ENCODE measurements around the gene SUZ12.
"Not testable (repeated sequence)": the region's sequence is repeated elsewhere in the genome, so short reads cannot be mapped to it uniquely, and the experiment has no call there.

The SUZ12 gene

DNA sequence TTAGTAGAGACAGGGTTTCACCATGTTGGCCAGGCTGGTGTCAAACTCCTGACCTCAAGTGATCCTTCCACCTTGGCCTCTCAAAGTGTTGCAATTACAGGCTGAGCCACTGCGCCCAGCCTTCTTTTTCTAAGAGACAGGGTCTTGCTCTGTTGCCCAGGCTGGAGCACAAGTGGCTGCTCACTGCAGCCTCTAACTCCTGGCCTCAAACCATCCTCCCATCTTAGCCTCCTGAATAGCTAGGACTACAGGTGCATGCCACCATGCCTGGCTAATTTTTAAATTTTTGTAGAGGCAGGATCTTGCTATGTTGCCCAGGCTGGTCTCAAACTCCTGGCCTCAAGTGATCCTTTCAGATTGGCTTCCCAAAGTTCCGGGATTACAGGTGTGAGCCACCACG lies 15.1 kb downstream of the SUZ12 start:
- DNase-seq (ENCODE audit: low read depth in 2 of 2): not testable (repeated sequence)

DNA sequence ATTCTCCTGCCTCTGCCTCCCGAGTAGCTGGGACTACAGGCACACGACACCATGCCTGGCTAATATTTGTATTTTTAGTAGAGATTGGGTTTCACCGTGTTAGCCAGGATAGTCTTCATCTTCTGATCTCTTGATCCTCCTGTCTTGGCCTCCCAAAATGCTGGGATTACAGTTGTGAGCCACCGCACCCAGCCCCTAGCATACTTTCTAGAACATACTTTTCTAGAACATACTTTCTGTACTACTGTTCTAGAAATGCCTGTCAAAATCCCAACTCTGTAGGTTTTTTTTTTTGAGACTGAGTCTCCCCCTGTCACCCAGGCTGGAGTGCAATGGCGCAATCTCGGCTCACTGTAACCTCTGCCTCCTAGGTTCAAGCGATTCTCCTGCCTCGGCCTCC lies 27.3 kb downstream of the SUZ12 start:
- not testable (repeated sequence) for DNase-seq (ENCODE audit: low read depth in 2 of 2)

DNA sequence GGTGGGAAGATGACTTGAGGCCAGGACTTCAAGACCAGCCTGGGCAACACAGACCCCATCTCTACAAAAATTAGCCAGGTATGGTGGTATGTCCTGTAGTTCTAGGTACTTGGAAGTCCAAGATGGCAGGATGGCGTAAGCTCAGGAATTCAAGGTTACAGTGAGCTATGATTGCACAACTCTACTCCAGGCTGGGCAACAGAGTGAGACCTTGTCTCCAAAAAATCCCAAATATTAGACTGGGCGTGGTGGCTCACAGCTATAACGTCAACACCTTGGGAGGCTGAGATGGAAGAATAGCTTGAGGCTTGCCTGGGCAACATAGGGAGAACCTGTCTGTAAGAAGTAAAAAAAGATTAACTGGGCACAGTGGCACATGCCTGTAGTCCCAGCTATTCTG lies 30.8 kb downstream of the SUZ12 start:
- DNase-seq (ENCODE audit: low read depth in 2 of 2): no peak

DNA sequence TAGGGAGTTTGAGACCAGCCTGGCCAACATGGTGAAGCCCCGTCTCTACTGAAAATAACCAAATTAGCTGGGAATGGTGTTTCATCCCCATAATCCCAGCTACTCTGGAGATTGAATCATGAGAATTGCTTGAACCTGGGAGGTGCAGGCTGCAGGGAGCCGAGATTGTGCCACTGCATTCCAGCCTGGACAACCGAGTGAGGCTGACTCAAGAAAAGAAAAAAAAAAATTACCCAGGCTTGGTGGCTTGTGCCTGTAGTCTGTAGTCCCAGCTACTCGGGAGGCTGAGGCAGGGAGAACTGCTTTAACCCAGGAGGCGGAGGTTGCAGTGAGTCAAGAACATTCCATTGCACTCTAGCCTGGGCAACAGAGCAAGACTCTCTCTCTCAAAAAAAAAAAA lies 33.6 kb downstream of the SUZ12 start:
- DNase-seq (ENCODE audit: low read depth in 2 of 2): not testable (repeated sequence)

DNA sequence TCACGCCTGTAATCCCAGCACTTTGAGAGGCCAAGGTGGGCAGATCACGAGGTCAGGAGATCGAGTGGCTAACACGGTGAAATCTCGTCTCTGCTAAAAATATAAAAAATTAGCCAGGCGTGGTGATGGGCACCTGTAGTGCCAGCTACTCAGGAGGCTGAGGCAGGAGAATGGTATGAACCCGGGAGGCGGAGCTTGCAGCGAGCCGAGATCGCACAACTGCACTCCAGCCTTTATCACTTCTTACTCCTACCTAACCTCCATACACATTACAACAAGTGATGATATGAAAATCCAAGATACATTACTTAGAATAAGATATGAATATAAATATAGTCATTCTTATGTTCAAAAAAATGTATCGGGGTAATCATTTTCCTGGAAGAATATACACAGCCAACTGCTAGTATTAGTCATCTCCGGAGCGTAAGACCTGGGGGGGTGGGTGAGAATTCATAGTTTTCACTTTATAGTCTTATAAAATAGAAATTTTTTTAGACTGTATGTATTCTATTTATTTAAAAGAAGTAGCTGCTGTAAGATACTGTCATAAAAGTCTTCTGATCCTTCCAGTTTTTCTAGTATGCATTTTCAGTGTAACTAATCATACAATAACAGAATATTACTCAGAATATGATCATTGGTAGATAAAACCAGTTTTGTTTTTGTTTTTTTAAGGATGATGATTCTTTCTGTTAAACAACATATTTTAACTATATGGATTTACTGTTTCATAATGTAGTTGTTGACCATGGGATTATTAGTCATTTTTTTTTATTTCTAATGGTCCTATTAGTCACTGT lies 37.7 kb downstream of the SUZ12 start:
- not testable (repeated sequence) for DNase-seq (ENCODE audit: low read depth in 2 of 2)

DNA sequence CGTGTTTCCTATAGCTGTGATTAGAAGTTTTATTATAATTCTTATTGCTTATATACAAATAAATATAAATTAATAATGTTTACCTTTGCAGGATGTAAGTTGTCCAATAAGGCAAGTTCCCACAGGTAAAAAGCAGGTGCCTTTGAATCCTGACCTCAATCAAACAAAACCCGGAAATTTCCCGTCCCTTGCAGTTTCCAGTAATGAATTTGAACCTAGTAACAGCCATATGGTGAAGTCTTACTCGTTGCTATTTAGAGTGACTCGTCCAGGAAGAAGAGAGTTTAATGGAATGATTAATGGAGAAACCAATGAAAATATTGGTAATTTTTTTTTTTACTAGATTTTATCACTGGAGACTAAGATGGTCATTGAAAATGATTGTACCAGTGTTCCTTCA lies 38.6 kb downstream of the SUZ12 start:
- DNase-seq (ENCODE audit: low read depth in 2 of 2): not testable (repeated sequence)

DNA sequence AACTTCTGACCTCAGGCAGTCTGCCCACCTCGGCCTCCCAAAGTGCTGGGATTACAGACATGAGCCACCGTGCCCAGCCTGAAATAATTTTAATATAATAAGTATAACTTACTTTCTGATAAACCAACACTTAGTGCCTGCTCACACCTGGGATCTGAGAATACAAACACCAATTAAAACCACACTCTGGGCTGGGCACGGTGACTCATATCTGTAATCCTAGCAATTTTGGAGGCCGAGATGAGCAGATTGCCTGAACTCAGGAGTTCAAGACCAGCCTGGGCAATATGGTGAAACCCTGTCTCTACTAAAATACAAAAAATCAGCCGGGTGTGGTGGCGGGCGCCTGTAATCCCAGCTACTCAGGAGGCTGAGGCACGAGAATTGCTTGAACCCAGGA lies 55.0 kb downstream of the SUZ12 start:
- DNase-seq (ENCODE audit: low read depth in 2 of 2): not testable (repeated sequence)

DNA sequence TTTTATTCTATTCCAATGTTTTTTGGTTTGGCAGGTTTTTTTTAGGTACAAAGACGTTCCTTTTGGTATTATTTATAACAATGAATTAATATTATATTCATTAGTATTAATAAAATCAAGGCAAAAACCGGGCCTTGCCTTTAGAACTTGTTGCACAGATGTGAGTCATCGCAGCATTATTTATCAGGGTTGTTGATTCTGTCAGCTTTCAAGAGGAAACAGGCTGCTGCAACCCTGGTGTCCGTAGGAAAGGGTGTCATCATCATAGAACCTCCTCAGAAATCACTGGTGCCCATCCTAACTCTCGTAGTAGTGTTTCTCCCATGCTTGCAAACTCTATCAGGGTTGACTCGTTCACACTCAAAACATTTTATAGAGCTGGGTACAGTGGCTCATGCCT lies 60.2 kb downstream of the SUZ12 start:
- DNase-seq (ENCODE audit: low read depth in 2 of 2): no peak

DNA sequence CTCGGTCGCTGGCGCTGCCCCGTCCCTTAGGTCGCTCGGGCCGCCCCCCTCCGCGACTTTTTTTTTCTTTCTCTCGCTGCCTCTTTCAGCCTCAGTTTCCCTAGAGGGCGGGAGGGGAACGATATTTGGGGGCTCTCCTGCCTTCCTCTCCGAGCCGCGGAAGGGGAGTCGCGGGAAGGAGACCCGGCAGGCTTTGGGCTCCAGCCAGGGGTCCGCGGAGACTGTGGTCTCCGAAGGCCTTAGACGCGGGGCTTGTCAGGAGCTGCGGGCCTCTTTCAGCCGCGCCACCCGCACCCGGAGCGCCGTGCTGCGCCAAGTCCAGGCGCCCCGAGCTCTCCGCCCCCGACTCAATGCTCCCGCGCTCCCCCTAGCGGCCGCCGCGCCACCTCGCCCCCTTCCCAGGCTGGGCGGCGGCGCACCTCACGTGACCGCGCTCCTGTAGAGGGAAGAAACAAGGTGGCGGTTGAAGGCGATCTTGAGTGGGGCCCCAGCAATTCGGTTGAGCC lies 70.2 kb downstream of the SUZ12 start, which contains the start of gene LRRC37B:
LRRC37B (plus strand) TSS at position 427 of the 506 bp plus-strand sequence. CDS start 14,010 bp downstream, outside the sequence.
- DNase-seq (ENCODE audit: low read depth in 2 of 2): peak; percentile 71 to 72

DNA sequence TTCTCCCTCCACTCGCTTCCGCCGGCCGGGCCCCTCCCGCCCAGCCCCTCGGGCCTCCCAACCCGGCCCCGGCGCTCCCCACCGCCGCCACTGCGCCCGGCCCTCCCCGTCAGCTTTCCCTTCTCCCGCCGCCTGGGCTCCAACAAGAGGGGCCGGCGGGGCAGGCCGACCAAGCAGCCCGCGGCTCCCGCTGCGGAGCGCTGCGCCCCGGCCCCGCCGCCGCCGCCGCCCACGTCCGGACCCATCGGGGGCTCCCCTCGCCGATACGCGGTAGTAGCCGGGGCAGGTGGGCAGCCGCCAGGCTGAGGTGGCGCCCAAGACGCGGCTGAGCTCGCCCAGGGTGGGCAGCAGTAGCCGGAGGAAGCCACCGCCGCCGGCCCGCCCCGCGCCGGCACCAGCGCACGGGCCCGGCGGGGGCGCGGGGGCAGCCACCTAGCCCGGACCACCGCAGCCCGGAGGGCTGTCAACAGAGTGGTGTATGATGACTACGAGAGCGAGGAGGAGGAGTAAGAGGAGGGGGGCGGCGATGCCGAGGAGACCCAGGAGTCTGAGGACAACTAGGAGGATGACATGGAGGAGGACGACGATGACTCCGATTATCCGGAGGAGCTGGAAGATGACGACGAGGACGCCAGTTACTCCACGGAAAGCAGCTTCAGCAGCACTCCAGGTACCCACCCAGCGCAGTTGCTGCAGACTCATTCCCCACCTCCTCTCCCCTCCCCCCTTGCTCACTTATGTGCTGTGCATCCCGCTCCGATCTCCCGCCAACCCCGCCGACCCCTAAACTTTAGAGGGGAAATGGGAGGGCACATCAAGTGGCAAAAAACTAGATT lies 70.9 kb downstream of the SUZ12 start:
- DNase-seq (ENCODE audit: low read depth in 2 of 2): peak in 1 of 2 donors; percentile 1

DNA sequence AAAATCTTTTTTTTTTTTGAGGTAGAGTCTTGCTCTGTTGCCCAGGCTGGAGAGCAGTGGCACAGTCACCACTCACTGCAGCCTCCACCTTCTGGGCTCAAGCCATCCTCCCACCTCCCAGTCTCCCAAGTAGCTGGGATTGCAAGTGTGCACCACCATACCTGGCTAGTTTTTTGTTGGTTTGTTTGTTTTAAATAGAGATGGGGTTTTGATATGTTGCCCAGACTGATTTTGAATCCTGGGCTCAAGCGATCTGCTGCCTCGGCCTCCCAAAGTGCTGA lies 72.4 kb downstream of the SUZ12 start:
- DNase-seq (ENCODE audit: low read depth in 2 of 2): no peak

DNA sequence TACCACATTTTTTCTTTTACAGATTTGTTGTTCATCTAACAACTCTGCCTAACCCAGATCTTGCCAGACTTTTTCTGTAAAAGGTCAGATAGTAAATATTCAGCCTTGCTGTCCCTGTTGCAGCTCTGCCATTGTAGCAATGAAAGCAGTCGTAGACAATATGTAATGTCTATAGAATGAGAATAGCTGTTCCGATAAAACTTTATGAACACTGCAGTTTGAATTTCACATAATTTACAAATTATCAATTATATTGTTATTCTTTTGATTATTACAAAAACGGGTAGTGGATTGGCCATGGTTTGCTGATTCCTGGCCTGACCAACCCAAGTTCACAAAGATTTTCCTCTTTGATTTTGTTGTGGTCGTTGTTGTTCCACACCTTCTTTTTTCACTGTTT lies 73.3 kb downstream of the SUZ12 start:
- DNase-seq (ENCODE audit: low read depth in 2 of 2): no peak

DNA sequence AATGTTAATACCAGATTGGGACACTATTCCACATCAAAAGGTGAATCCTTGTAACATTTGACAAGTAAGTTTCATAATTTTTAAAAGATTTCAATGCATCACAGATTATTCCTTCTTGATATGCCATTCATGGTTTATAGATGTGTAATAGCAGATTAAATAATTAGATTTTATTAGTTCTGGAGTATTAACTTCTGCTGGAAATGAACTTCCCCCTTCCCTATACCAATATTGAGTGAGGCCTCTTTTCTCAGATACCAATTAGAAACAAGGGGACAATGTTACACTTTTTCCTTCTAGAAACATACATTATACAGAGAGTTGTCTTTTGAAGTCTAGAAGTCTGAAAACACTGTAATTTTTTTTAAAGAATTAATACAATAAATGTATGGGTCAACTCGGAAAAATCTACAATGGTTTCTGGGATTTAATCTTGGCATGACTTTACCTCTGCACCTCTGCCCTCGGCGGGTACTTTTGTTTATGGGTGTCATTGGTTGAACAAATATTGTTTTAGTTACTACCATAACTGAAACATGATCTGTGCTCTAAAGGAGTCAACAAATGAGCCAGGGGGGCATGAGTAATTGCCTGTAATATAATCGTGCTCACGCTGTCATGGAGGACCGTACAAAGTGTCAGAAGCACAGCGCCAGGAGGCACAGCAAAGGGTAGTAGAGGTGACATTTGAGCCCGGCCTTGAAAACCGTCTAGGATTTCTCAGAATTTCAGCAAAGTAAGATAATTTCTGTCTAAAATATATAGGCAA lies 78.6 kb downstream of the SUZ12 start:
- DNase-seq (ENCODE audit: low read depth in 2 of 2): no peak

DNA sequence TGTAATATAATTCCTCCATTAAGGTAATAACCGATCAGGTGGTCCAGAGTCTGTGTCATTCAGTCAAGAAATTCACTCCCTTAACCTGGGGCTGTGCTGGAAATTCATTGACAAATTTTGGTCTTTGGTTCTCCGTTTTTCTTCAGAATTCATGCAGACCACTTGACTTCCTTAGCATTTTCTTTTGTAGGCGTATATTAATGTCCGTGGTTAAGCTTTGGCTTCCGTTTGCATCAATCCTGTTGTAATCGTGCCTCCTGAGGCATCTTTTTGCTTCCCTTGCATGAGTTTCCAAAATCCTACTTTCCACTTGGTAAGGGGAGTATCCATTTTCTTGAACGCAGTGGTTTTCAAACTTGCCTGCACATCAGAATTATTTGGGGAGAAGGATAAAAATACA lies 79.4 kb downstream of the SUZ12 start:
- no peak for DNase-seq (ENCODE audit: low read depth in 2 of 2)

DNA sequence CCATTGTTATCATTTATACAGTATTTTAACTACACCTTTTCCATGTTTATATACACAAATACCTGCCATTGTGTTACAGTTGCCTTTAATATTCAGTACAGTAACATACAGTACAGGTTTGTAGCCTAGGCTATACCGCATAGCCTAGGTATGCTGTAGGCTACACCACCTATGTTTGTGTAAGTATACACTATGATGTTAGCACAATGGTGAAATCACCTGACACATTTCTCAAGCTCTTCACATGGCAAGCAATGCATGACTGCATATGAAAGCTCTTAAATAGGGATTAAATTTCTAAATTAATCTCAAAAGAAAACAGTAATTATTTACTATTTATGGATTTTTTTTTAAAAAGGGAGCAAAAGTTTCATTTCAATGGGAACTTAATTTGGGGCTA lies 82.4 kb downstream of the SUZ12 start:
- DNase-seq (ENCODE audit: low read depth in 2 of 2): no peak

DNA sequence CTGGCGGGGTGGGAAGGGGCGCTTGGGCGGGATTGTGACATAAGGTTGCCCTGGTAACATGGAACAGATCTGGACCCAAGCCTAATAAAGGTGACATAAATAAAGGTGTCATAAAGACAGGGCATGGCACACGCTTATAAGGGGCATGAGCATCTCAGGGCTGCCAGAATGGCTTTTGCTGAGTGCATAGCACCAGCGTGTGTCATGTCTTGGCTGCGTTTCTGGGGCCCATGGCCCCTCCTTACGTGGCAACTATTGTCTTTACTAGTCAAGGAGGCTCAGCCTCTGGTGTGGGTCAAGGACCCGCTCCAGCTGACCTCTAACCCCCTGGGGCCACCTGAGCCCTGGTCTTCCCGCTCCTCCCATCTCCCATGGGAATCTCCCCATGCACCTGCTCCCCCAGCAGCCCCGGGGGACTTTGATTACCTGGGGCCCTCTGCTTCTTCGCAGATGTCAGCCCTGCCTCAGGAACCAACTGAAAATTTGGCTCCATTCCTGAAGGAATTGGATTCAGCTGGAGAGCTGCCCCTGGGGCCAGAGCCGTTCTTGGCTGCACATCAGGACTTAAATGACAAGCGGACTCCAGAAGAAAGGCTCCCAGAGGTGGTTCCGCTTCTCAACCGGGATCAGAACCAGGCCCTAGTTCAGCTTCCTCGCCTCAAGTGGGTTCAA lies 84.3 kb downstream of the SUZ12 start:
- no peak for DNase-seq (ENCODE audit: low read depth in 2 of 2)

DNA sequence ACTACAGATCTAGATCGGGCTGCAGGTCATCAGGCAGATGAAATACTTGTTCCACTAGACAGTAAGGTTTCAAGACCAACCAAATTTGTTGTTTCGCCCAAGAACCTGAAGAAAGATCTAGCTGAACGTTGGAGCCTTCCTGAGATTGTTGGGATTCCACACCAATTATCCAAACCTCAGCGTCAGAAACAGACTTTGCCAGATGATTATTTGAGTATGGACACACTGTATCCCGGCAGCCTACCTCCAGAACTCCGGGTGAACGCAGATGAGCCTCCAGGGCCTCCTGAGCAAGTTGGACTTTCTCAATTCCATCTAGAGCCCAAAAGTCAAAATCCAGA lies 84.8 kb downstream of the SUZ12 start:
- no peak for DNase-seq (ENCODE audit: low read depth in 2 of 2)

DNA sequence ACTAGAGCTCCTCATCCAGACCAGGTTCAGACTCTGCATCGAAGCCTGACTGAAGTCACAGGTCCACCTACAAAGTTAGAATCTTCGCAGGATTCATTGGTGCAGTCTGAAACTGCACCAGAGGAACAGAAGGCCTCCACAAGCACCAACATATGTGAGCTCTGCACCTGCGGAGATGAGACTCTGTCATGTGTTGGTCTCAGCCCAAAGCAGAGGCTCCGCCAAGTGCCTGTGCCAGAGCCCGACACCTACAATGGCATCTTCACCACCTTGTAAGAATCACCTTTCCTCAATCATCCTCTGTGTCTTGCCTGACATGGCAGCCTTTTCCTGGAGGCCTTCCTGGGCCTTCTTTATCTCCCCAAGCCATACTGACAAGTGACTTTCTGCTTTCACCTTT lies 85.7 kb downstream of the SUZ12 start:
- DNase-seq (ENCODE audit: low read depth in 2 of 2): not testable (repeated sequence)

DNA sequence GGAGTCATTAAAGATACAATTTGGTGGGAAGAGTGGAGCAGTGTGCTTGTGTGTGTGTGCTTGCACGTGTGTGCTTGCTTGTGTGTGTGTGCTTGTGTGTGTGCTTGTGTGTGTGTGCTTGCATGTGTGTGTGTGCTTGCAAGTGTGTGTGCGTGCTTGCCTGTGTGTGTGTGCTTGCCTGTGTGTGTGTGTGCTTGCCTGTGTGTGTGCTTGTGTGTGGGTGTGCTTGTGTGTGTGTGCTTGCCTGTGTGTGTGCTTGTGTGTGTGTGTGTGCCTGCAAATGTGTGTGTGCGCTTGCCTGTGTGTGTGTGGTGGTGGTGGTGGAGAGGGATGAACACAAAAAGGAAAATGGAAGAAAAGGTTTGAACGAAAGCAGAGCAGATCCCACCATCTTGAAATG lies 90.5 kb downstream of the SUZ12 start:
- DNase-seq (ENCODE audit: low read depth in 2 of 2): not testable (repeated sequence)

DNA sequence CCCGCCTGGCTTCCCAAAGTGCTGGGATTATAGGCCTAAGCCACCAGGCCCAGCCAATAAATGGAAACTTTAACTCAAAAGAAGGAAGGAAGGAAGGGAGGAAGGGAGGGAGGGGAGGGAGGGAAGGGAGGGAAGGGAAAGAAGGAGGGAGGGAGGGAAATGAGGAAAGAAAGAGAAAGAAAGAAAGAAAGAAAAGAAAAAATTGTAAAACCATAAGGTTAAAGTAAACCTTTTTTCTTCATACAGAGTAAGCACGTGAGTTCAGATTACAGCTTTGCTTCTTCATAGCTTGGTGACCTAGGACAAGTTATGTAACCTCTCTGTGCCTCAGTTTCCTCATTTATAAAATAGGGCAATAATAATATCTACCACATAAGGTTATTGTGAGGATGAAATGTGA lies 96.4 kb downstream of the SUZ12 start:
- DNase-seq (ENCODE audit: low read depth in 2 of 2): no peak

DNA sequence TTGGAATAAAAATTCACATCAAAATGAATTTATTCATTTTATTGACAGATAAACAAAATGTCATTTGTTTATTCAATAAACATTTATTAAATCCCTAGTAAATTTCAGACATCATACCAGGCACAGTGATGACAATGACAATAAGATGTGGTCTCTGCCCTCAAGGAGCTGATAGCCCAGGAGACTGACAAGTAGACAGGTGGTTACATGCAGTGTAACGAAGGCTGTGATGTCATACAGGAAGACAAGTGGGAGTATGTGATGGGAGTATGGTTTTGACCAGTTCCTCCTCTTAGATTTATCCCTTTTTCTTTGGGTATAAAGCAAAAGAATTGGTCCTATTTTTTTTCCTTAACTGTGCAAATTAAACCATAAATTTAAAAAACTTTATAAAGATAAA lies 97.0 kb downstream of the SUZ12 start:
- not testable (repeated sequence) for DNase-seq (ENCODE audit: low read depth in 2 of 2)

DNA sequence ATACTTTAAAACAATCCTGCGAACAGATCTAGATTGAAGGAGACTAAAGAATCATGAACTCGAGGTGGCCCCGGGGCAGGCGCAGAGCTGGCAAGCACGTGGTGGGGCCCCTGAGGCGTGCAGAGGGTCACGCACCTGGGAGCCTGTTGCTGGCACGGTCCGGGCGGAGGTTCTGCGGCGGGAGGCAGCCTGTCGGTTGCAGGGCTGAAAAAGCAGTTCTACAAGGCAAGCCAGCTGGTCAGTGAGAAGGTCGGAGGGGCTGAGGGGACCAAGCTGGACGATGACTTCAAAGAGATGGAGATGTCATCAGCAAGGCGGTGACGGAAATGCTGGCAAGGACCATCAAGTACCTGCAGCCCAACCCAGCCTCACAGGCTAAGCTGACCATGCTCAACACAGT lies 103.4 kb downstream of the SUZ12 start:
- not testable (repeated sequence) for DNase-seq (ENCODE audit: low read depth in 2 of 2)

All from stimulated activated CD8-positive, alpha-beta memory T cell treated with anti-CD3 and anti-CD28 coated beads, Interleukin-15, amount 100 ng/mL, for 4 hours (primary cell).